ENCODE measurements around the gene UBASH3A. TPM values are rescaled to one million over a fixed set of nuclear protein-coding genes. Genes with fewer than 3 reads are reported as not detected.

UBASH3A gene
- total and polyA plus RNA-seq, 2 donors (not counting 1 experiment from before 2014, with no cell fraction given), result 0.12 to 0.33 TPM

DNA sequence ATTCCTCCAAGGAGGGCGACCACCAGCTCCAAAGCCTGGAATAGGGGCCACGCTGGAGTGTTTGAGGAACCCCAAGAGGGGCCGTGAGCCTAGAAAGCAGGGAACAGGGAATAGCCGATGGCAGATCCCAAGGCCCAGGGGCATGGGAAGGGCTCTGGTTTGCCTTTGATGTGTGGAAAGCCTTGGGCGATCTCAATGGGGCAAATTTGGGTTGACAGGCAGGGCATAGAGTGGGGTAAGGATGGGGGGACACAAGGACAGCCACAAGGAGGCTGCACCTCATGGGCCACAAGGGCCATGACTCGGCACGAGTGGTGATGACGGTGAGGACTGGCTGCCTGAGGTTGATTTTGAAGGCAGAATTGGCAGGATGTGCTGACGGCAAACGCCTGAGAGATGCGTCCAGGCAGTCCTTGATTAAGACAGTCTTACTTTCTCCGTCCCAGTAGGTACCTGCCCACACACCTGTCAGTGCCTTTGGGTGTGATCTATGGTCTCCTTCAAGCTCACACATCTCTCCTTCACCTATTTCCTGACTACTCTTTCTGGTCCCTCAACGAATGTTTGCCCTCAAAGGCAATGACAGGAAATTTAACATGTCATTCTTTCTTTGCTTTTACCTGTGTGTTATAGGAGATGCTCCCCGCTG, 5.8 kb upstream of the UBASH3A start:
- Mint-ChIP-seq H3K9me3 (ENCODE audit: insufficient read depth) (peaks cover 9% of the 10 kb centered on the region), H3K4me3 (no peak overlapping the region), H3K4me1 (peaks cover 29% of the 10 kb centered on the region), H3K27ac (peak overlapping the region; percentile 5), H3K27me3 (peaks cover 10% of the 10 kb centered on the region)
- H3K4me2 ChIP-seq (replicated peaks; ENCODE audit: low read depth, low read length, poor library complexity, severe bottlenecking), result no peak overlapping the region
- H3K27me3 ChIP-seq (replicated peaks in 1 of 4; ENCODE audit: control extremely low read depth in 1 of 4, control insufficient read depth in 3 of 4, insufficient read depth in 4 of 4, low read length in 3 of 4), result peaks cover 0 to 2% (median 0%) of the 10 kb centered on the region in 4 experiments
- WGBS (ENCODE audit: insufficient coverage), result 74% methylated on average over 9 of the region's 14 CpGs
- POLR2A ChIA-PET, result no interaction called here
- TF ChIP-seq, protein P1, sequence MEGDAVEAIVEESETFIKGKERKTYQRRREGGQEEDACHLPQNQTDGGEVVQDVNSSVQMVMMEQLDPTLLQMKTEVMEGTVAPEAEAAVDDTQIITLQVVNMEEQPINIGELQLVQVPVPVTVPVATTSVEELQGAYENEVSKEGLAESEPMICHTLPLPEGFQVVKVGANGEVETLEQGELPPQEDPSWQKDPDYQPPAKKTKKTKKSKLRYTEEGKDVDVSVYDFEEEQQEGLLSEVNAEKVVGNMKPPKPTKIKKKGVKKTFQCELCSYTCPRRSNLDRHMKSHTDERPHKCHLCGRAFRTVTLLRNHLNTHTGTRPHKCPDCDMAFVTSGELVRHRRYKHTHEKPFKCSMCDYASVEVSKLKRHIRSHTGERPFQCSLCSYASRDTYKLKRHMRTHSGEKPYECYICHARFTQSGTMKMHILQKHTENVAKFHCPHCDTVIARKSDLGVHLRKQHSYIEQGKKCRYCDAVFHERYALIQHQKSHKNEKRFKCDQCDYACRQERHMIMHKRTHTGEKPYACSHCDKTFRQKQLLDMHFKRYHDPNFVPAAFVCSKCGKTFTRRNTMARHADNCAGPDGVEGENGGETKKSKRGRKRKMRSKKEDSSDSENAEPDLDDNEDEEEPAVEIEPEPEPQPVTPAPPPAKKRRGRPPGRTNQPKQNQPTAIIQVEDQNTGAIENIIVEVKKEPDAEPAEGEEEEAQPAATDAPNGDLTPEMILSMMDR (IDR thresholded peaks at IDR 0.05), result no peak
- no peak for TF ChIP-seq EZH2 (IDR thresholded peaks at IDR 0.05; ENCODE audit: borderline replicate concordance, insufficient read depth, low read depth, low read length, poor library complexity, severe bottlenecking)
- CTCF ChIA-PET, result interaction anchor here (0.6 to 1.7 kb wide), 2 partner anchors 59 to 155 kb away, joined by 3 to 4 read pairs; no protein-coding TSS in a partner anchor
- intact Hi-C loops (cut with micrococcal nuclease), result loop anchor here (5.0 kb wide), 1 partner anchor 64 kb away; no protein-coding TSS in a partner anchor
- H3K79me2 ChIP-seq (ENCODE audit: control insufficient read depth, insufficient read depth, low read length), result no peaks in the 10 kb centered on the region
- no peak overlapping the region for H3K9ac ChIP-seq (ENCODE audit: low read length)
- H4K20me1 ChIP-seq (ENCODE audit: control insufficient read depth, insufficient read depth, low read length, poor library complexity, severe bottlenecking), result no peaks in the 10 kb centered on the region
- no peak overlapping the region for H2AFZ ChIP-seq (ENCODE audit: insufficient read depth, low read depth, low read length, poor library complexity, severe bottlenecking)
- peaks cover 9 to 13% of the 10 kb centered on the region in 2 donors for H3K4me1 ChIP-seq (ENCODE audit: control insufficient read depth in 2 of 2, insufficient read depth in 2 of 2, low read length in 2 of 2)
- no peak overlapping the region for H3K4me3 ChIP-seq (ENCODE audit: control extremely low read depth in 1 of 5, extremely low read depth in 1 of 5, insufficient read depth in 1 of 5, low read depth in 2 of 5, low read length in 4 of 5)
- ATAC-seq (ENCODE audit: low read depth) (no peak), DNase-seq (no peak)
- H3K27ac ChIP-seq (ENCODE audit: low read length in 2 of 2), result no peak overlapping the region
- no peaks in the 10 kb centered on the region for H3K36me3 ChIP-seq (replicated peaks in 1 of 2; ENCODE audit: control extremely low read depth in 1 of 2, control insufficient read depth in 1 of 2, extremely low read depth in 1 of 2, insufficient read depth in 2 of 2, low read length in 1 of 2)
- peaks cover 1 to 3% (median 2%) of the 10 kb centered on the region in 3 donors for H3K9me3 ChIP-seq (ENCODE audit: control extremely low read depth in 1 of 3, control insufficient read depth in 2 of 3, insufficient read depth in 1 of 3, low read length in 2 of 3)

DNA sequence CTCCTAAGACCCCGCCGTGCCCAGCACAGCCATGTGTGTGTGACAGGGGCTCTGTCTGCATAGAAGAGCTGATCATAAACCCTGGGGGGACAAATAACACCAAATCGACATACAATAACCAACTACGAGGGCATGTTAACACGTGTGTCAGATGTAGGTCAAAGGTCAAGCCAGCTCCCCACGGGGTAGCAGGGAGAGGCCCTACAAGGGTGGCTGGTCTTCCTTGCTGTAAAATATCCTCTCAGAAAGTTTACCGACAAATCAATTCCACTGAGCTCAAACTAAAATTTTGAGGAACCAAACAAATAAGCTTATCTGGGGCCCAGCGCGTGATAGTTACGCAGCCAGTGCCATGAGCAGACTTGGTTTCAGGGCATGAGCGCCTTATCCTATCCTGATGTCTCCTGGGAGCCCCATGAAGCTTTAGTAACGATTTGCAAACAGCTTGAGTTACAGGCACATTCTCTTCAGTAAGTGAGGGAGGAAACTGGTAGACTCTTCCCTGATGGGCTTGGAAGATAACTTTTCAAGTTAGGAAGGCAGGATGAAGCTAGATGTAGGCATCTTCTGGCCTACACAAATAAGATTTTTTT, 5.2 kb upstream of the UBASH3A start:
- Mint-ChIP-seq H3K27ac (no peak overlapping the region), H3K27me3 (peaks cover 10% of the 10 kb centered on the region), H3K4me3 (no peak overlapping the region), H3K4me1 (peaks cover 22% of the 10 kb centered on the region), H3K9me3 (ENCODE audit: insufficient read depth) (peaks cover 9% of the 10 kb centered on the region)
- Histone ChIP-seq H3K27me3 (replicated peaks in 1 of 4; ENCODE audit: control extremely low read depth in 1 of 4, control insufficient read depth in 3 of 4, insufficient read depth in 4 of 4, low read length in 3 of 4) (peaks cover 0 to under 1% (median 0%) of the 10 kb centered on the region in 4 experiments), H3K4me3 (ENCODE audit: control extremely low read depth in 1 of 5, extremely low read depth in 1 of 5, insufficient read depth in 1 of 5, low read depth in 2 of 5, low read length in 4 of 5) (no peak overlapping the region), H3K9me3 (ENCODE audit: control extremely low read depth in 1 of 3, control insufficient read depth in 2 of 3, insufficient read depth in 1 of 3, low read length in 2 of 3) (peaks cover 1 to 3% (median 2%) of the 10 kb centered on the region in 3 donors), H3K4me2 (replicated peaks; ENCODE audit: low read depth, low read length, poor library complexity, severe bottlenecking) (no peak overlapping the region), H3K79me2 (ENCODE audit: control insufficient read depth, insufficient read depth, low read length) (no peaks in the 10 kb centered on the region), H3K4me1 (ENCODE audit: control insufficient read depth in 2 of 2, insufficient read depth in 2 of 2, low read length in 2 of 2) (peaks cover 5 to 6% of the 10 kb centered on the region in 2 donors), H4K20me1 (ENCODE audit: control insufficient read depth, insufficient read depth, low read length, poor library complexity, severe bottlenecking) (no peaks in the 10 kb centered on the region), H3K27ac (ENCODE audit: low read length in 2 of 2) (no peak overlapping the region), H3K36me3 (replicated peaks in 1 of 2; ENCODE audit: control extremely low read depth in 1 of 2, control insufficient read depth in 1 of 2, extremely low read depth in 1 of 2, insufficient read depth in 2 of 2, low read length in 1 of 2) (no peaks in the 10 kb centered on the region), H2AFZ (ENCODE audit: insufficient read depth, low read depth, low read length, poor library complexity, severe bottlenecking) (no peak overlapping the region), H3K9ac (ENCODE audit: low read length) (no peak overlapping the region)
- intact Hi-C loops (cut with micrococcal nuclease), result loop anchor here (5.0 kb wide), 1 partner anchor 64 kb away; no protein-coding TSS in a partner anchor
- TF ChIP-seq, protein P1 (IDR thresholded peaks at IDR 0.05), result no peak
- no peak for TF ChIP-seq EZH2 (IDR thresholded peaks at IDR 0.05; ENCODE audit: borderline replicate concordance, insufficient read depth, low read depth, low read length, poor library complexity, severe bottlenecking)
- 63% methylated on average over 9 of the region's 12 CpGs for WGBS (ENCODE audit: insufficient coverage)
- DNase-seq (no peak), ATAC-seq (ENCODE audit: low read depth) (no peak)
- ChIA-PET CTCF (interaction anchor here (0.6 to 1.7 kb wide), 2 partner anchors 60 to 155 kb away, joined by 3 to 4 read pairs; no protein-coding TSS in a partner anchor), POLR2A (no interaction called here)

Data from B cell (primary cell).